ENCODE measurements around the gene CEACAM1.
"Not testable (repeated sequence)": the region's sequence is repeated elsewhere in the genome, so short reads cannot be mapped to it uniquely, and the experiment has no call there.

CEACAM1 gene
- 0.26 to 0.56 reads per million in 2 donors for total RNA-seq

DNA sequence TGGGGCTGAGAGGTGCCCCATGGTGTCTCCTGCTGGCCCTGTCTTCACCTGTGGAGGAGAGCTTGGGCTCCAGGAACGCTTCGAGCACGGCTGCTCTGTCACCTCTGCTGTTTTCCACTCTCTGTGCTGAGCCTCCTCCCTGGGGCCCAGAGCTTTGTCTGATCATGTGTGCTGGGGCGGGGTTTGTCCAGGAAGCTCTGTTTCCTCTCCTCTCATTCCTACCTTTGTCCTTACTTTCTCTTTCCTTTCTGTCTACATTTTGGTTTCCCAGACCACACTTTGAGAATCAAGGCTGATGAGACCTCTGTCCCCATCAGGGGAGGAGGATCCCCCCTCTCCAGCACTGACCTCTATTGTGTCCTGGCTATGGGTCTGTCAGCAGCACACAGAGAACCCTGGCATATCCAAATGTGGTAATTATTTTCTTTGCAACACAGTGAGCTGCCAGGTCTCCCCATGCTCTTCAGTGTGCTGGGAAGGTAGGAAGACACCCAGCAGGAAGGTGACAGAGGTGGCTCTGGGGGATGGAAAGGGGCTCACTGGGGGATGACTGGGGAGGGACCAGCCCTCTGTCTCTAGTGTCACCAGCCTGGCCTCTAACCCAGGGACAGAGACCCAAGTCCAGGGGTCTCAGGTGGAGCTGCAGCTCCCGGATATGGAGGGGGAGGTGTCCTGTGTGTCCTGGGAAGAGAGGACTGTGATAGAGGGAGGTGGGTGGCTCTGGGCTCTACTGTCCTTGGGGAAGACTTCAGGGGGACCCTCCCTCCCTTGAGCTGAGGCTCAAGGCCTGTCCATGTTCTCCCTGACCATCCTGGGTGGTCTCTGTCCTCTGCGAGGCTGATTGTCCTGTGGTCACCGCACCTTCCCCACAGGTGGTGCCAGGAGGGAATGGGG lies at the start of gene CEACAM1:
CEACAM1 (minus strand) TSS at position 128 of the 894 bp plus-strand sequence; CDS start at position 21, 107 bp downstream.
- DNase-seq: no peak

GRCh38 chr19:42577016-42577415 lies 48.7 kb upstream of the CEACAM1 start:
- no peak for DNase-seq

DNA sequence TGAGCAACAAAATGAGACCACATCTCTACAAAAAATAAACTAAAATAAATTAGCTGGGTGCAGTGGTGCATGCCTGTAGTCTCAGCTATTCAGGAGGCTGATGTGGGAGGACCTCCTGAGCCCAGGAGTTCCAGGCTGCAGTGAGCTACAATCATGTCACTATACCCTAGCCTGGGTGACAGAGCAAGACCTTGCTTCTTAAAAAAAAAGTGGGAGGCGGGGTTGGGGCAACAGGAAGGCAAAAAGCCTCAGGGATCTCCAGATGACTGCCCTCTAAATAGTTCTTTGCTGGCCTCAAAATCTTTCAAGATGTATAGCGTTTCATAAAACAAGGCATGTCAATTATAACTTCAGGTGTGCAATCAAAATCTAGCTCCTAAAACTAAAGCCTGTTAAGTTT lies 48.0 kb upstream of the CEACAM1 start:
- DNase-seq: no peak

- DNase-seq: no peak
These were observed 45.4 kb upstream of the CEACAM1 start for GRCh38 chr19:42573642-42574041.

GRCh38 chr19:42571116-42571515 lies 42.8 kb upstream of the CEACAM1 start:
- no peak for DNase-seq

DNA sequence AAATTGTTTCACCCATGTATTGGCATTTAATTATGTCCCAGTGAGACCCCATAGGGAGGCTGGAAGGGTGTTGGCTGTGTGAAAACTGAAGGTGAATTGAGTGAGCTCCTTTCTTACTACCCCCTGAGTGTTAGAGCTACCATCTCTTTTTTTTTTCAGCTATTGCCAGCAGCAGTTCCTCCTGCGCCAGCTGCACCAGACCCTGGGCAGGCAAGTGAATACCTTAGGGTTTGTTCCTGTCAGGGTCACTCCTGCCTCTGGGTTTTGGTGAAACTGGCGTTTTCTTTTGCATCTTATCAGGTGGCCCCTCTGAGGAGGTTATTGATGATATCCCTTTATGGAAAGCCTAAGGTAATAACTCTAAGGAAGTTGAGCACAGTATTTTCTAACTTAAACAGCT lies 40.9 kb upstream of the CEACAM1 start:
- DNase-seq: no peak

- no peak for DNase-seq
These were observed 39.7 kb upstream of the CEACAM1 start for GRCh38 chr19:42568006-42568405.

DNA sequence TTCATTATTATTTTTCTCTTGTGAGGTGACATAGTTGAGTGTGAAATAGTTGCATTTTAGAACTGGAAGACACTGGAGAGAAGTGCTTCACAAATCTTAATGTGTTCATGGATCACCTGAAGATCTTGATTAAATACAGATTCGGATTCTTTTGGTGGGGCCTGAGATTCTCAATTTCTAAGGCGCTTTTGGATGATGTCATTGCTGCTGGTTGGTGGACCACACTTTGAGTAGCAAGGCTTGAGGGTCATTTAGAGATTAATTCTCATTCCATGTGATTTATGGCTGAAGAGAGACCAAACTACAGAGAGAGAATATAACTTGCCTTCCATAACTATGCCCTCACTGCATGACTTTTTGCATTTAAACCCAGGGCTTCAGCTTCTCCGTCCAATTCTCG lies 39.3 kb upstream of the CEACAM1 start:
- no peak for DNase-seq

DNA sequence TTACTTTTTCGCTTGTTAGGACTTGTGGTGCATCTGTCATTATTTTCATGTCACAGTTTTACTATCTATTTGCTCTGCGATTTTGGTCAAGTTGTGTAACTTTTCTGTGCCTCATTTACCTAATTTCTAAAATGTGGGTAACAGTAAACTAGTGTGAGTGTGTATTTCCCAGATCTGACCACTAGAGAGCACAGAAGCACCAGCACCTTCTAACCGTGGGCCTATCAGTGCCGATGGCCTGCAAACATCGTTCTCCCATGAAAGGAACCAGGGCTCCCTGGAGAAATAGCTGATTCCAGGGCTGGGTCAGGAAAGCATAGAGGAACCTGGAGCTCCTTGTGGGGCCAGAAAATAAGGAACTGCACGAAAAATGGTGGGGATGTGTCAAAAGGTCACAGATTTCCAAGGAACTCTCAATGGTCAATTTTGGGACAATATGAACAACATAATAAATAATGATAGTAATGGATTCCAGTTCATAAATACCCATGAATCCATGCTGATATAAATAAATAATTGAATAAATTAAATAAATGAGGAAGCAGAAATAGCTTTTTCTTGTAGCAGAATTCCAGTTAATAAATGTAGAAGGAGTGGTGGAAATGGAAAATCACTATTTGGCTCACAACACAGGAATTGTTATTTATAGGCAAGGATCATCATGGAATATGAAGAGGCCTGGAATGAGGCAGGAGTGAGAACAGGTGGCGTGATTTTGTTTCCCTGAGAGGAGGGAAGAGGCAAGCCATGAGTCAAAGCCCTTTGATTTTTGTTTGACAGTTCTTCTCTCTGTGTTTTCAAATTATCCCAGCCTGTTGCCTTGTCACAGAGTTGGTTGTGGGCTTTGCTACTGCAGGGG lies 35.3 kb upstream of the CEACAM1 start:
- no peak for DNase-seq

DNA sequence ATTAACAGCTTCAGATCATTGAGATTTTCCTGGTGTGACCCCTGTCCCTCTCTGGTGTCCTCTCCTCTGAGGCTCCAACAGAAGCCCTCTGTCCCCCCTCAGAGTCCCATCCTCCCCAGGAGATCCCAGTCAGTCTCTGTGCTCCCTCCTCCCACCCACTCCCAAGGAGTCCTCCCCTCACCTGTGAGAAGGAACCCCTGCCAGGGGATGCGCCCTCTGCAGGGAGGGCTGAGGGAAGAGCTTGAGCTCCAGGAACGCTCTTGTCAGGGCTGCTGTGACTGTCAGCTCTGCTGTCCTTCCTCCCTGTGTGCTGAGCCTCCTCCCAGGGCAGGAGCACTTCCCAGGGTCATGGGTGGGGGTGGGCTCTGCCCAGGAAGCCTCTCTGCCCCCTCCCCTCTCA lies 33.2 kb upstream of the CEACAM1 start:
- DNase-seq: no peak

GRCh38 chr19:42560731-42561130 lies 32.5 kb upstream of the CEACAM1 start:
- DNase-seq: no peak

- DNase-seq: no peak
These were observed 30.3 kb upstream of the CEACAM1 start for GRCh38 chr19:42558450-42559150.

DNA sequence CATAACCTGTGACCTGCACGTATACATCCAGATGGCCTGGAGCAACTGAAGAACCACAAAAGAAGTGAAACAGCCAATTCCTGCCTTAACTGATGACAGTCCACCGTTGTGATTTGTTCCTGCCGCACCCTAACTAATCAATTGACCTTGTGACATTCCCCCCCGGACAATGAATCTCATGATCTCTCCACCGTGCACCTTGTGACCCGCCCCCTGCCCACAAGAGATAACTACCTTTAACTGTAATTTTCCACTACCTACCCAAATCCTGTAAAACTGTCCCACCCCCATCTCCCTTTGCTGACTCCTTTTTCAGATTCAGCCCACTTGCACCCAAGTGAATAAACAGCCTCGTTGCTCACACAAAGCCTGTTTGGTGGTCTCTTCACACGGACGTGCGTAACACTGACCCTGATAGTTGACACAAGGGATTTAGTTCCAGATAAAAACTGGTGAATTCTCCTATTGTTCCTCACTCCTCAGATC lies 29.1 kb upstream of the CEACAM1 start:
- DNase-seq: not testable (repeated sequence)

GRCh38 chr19:42555801-42556200 lies 27.5 kb upstream of the CEACAM1 start:
- DNase-seq: no peak

DNA sequence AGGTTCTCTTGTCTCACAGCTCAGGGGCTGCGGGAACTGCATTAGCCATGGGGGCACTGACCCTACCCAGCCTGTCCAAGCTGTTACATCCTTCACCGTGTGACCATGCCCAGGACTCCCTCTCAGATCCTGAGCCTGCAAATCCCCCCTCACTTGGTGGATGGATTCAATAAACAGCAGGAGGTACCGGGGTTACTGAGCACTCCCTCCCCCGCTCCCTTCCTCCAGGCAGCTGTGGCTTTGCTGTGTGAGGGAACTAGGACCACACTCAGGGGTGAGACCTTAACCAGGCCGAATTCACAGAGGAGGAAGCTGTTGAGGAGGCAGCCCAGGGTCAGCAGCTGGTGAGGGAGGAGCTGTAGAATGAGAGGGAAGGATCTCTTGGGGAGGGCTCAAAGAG lies 27.0 kb upstream of the CEACAM1 start:
- no peak for DNase-seq

GRCh38 chr19:42554046-42554575 lies 25.8 kb upstream of the CEACAM1 start:
- no peak for DNase-seq

- no peak for DNase-seq
These were observed 25.2 kb upstream of the CEACAM1 start for GRCh38 chr19:42553292-42554045.

DNA sequence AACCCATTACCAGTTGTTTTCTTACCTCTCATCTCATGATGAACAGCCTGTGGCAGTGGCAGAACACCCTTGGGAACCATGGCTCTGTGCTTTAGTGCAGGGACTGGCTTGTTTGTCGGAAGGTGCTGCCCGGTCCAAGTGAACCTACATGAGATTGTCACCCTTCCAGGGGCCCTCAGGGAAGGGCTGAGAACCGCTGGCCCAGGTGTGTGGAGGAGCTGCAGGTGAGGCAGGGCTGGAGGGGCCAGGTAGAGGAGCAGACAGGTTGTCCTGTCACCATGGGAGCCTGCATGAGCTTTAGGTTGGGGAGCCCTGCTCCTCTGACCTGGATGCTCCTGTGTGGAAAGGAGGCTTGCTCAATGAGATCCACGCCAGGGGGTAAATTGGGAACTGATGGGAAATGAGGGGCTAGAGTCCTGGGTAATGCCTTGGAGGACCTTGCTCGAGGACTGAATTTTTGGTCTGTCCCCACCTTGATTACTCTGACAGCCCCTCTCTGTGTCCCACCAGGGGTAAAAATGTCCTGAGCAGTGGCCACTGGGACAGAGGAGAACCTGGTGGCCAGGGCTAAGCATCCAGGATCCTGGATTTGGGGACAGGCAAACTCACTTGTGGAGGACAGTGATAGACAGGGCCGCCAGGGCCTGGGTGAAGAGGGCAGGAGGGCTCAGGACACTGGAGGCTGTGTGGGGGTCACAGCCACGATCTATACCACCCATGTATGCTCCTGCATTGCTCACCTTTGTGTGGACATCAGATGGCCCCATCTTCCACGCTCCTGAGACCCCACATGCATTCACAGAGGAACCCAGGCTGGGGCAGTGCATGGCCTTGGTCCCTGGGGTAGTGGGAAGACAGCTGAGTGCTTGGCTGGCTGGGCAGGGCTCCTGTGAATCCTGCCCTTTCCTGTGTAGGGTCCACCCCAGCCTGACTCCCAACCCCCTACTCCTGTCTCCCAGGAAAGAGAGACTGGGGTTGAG lies 24.1 kb upstream of the CEACAM1 start:
- no peak for DNase-seq

- not testable (repeated sequence) for DNase-seq
These were observed 22.2 kb upstream of the CEACAM1 start for GRCh38 chr19:42550521-42550920.

DNA sequence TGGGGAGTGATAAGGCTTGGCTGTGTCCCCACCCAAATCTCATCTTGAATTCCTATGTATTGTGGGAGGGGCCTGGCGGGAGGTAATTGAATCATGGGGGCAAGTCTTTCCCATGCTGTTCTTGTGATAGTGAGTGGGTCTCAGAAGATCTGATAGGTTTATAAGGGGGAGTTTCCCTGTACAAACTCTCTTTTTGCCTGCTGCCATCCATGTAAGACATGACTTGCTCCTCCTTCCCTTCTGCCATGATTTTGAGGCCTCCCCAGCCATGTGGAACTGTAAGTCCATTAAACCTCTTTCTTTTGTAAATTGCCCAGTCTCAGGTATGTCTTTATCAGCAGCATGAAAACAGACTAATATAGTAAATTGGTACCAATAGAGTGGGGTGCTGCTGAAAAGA lies 20.8 kb upstream of the CEACAM1 start:
- not testable (repeated sequence) for DNase-seq

- no peak for DNase-seq
These were observed 20.3 kb upstream of the CEACAM1 start for GRCh38 chr19:42548552-42548951.

Data from activated gamma-delta T cell (primary cell).